ENCODE measurements around the gene FARS2.

DNA sequence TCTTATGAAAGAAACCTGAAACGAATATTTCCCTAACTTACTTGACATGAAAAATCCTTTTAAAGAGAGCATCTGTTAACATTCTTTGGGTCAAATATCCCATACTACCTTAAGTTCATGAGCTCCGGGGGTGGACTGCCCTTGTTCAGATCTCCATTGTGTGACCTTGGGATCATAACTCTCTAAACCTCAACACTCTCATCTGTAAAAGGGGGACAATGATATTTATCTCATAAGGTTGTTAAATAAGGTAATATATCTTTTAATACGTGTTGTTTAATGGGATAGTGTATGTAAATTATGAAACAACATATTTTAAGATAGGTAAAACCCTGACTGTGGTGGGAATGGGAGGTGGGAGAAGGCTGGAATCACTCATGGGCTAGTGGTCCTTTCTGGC is 326.3 kb downstream of the FARS2 start:
- TF ChIP-seq, protein P1, sequence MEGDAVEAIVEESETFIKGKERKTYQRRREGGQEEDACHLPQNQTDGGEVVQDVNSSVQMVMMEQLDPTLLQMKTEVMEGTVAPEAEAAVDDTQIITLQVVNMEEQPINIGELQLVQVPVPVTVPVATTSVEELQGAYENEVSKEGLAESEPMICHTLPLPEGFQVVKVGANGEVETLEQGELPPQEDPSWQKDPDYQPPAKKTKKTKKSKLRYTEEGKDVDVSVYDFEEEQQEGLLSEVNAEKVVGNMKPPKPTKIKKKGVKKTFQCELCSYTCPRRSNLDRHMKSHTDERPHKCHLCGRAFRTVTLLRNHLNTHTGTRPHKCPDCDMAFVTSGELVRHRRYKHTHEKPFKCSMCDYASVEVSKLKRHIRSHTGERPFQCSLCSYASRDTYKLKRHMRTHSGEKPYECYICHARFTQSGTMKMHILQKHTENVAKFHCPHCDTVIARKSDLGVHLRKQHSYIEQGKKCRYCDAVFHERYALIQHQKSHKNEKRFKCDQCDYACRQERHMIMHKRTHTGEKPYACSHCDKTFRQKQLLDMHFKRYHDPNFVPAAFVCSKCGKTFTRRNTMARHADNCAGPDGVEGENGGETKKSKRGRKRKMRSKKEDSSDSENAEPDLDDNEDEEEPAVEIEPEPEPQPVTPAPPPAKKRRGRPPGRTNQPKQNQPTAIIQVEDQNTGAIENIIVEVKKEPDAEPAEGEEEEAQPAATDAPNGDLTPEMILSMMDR (IDR thresholded peaks at IDR 0.05) = no peak
- TF ChIP-seq POLR2A (IDR thresholded peaks at IDR 0.05) = no peak
- TF ChIP-seq POLR2AphosphoS5 (IDR thresholded peaks at IDR 0.05; ENCODE audit: insufficient read depth in 1 of 2, low read depth in 1 of 2) = no peak

Data from vagina (tissue), 2 donors.